Astrocyte of the spinal cord (primary cell): ENCODE measurements around the gene ANKH.

Experiments used
- DNase-seq: peaks from one replicate; pipeline ENCODE4 v3.0.0; 2011; ENCODE audit warnings: low read depth, low spot score
- H3K4me3 ChIP-seq: 2 replicates; pipeline ENCODE4 v1.5.1; 2011; ENCODE audit warnings: low read depth, mild to moderate bottlenecking, low read length, moderate library complexity
- in situ Hi-C: cut with HindIII; loops from 2 replicates; pipeline ENCODE4 v1.10.0; 2017; ENCODE audit warnings: low sequenced_read_pairs
- TF ChIP-seq, protein P1 (sequence below): IDR thresholded peaks from 2 replicates; pipeline ENCODE4 v1.5.1; 2012; ENCODE audit warnings: low read depth, mild to moderate bottlenecking, low read length, inconsistent platforms

Gene ANKH

DNA sequence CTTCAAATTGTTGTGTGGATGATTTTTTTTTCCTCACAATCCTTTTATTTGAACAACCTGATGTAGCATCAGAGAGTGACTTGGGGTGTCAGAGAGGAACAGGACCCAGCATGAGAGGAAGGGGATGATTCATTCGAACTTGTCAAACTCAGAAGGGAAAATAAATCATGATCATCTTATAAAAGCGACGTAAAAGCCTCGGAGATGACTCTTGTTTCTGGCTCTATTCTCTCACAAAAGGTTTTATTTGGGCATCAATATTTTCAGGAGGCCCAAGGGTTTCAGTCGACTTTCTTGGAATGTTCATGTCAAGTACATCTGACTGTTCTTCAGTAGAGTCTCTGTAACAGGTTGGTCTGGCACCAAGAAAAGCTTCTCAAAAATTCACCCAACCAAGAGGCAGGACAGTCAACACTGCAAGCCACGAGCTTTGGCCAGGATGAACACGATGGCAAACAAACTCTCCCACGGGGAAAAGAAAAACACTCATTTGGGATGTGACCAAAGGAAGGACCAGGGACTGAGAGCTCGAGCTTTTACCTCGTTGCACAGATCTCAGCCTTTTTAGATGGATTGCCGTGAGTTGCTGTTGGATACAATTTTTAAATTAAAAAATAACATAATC, 55.1 kb downstream of the ANKH start:
- no peak overlapping the region for H3K4me3 ChIP-seq
- TF ChIP-seq, protein P1, sequence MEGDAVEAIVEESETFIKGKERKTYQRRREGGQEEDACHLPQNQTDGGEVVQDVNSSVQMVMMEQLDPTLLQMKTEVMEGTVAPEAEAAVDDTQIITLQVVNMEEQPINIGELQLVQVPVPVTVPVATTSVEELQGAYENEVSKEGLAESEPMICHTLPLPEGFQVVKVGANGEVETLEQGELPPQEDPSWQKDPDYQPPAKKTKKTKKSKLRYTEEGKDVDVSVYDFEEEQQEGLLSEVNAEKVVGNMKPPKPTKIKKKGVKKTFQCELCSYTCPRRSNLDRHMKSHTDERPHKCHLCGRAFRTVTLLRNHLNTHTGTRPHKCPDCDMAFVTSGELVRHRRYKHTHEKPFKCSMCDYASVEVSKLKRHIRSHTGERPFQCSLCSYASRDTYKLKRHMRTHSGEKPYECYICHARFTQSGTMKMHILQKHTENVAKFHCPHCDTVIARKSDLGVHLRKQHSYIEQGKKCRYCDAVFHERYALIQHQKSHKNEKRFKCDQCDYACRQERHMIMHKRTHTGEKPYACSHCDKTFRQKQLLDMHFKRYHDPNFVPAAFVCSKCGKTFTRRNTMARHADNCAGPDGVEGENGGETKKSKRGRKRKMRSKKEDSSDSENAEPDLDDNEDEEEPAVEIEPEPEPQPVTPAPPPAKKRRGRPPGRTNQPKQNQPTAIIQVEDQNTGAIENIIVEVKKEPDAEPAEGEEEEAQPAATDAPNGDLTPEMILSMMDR = no peak
- in situ Hi-C loops = no loop called here
- no peak for DNase-seq

DNA sequence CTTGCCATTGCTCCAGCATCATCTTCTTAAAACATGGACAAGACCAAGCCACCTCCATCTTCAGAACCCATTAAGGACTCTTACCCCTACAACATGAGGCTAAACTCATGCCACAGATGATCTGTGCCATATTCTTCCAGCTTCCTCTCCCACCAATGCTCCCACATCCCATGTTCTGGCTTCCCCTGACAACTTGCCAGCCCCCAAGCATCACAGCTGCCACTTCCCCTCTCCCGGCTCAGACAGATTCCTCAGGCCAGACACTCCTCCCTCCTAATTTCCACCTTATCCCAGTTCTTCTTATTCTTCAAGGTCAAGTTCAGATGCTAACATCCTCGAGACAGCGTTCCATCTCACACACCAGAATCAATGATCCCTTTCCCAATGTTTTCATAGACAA, 57.8 kb downstream of the ANKH start:
- TF ChIP-seq, protein P1 = no peak
- in situ Hi-C loops = no loop called here
- no peak for DNase-seq
- H3K4me3 ChIP-seq = no peak overlapping the region

DNA sequence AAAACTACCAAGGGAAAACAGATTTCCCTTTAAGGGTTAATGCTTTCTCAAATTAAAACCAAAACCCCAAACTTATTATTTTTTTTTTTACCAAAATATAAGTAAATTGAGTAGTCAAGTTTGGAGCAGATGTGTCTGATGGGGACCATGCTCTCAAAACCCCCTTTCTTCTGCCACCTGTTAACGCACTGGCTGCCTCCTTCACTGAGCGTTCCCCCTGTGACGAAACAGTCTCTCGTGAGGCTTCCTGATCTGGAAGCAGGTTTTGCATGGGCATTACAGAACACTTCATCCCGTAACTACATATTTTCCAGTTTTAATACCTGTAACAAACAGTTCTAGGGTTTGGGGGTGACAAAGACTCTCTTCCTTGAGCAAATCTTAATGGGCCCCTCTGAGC, 59.4 kb downstream of the ANKH start:
- in situ Hi-C loops = no loop called here
- DNase-seq = no peak
- H3K4me3 ChIP-seq = no peak overlapping the region
- TF ChIP-seq, protein P1 = no peak

DNA sequence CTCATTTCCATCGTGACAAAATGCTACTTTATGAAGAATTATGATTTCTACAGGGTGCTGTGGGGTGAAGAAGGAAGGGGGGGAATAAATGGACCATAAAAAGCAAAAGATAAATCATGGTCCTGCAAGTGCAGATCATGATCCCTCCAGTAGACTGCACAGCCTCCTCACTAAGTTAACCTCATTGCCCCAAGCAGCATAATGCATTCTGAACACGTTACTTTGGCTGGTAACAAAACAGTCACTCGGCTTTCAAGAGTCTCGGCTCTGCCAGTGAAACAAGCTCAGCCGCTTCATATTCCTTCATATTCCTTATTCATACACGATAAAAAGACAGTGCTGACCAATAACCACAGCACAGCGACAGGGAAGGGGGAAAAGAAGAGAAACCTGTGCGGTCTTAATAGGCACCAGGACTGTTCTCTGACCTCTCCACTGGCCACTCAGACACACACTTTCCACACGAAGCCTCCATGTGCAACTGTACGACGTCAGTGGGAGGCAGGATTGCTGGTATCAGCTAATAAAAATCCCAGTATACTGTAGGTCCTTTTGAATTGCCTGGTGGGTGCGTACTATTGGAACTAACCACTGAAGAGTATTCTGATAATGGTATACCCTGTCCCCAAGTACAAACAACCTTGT, 60.5 kb downstream of the ANKH start:
- in situ Hi-C loops = no loop called here
- TF ChIP-seq, protein P1 = no peak
- DNase-seq = no peak
- H3K4me3 ChIP-seq = no peak overlapping the region

DNA sequence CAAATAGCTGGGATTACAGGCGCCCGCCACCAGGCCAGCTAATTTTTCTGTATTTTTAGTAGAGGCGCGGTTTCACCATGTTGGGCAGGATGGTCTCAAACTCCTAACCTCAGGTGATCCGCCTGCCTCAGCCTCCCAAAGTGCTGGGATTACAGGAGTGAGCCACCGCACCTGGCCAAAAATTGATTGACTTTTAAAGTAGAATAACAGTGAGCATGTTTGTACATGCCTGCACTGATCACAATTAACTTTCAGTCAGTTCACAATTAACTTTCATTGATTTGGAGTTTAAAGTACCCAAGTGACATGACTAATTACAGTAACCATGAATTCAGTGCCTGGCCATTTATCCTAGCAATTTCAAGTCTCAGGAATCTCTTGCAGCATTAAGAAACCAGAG, 61.3 kb downstream of the ANKH start:
- DNase-seq = no peak
- in situ Hi-C loops = no loop called here
- no peak overlapping the region for H3K4me3 ChIP-seq
- TF ChIP-seq, protein P1 = no peak

DNA sequence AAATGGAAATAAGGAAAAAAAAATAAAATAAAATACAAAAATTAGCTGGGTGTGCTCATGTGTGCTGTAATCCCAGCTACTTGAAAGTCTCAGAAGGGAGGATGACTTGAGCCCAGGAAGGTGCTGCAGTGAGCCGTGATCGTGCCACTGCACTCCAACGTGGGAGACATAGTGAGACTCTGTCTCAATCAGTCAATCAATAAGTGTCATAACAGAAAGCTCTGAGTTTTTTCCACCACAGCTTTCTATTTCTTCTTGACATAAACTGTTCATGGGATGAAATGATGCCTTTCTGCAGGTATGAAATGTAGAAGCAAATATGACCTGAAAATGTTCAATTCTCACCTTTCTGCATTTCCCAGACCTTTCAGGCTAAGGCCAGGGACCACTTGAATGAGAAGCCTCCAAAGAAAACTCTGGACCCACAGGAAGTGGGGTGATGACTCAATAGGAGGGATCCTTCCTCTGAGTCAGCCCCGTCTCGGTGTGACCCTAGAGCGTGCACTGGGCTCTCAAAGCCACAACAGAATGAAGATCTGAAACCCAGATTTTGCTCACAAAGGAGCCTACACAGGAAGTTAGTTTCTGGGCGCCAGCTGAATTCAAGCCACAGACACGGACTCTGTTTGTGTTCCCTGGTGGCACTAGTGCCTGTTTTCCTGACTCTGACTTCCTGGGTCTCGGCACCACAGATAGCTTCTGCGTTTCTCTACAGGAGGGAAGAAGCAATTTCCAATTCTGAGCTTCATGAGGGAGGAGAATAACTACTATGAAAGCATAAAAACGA, 62.0 kb downstream of the ANKH start:
- in situ Hi-C loops = no loop called here
- TF ChIP-seq, protein P1 = no peak
- no peak overlapping the region for H3K4me3 ChIP-seq
- DNase-seq = peak; percentile 96
